NCI-H1930 (cell line): ENCODE measurements around the gene CALHM3.

Experiments
- DNase-seq, 2 experiments: peaks; one replicate each; lab custom pipeline; 2025; lab: John Stamatoyannopoulos, UW

The CALHM3 gene

GRCh38 chr10:103474077-103474476 is 5.0 kb downstream of the CALHM3 start:
- DNase-seq: no peak

GRCh38 chr10:103473261-103473671 is 5.8 kb downstream of the CALHM3 start:
- no peak for DNase-seq

DNA sequence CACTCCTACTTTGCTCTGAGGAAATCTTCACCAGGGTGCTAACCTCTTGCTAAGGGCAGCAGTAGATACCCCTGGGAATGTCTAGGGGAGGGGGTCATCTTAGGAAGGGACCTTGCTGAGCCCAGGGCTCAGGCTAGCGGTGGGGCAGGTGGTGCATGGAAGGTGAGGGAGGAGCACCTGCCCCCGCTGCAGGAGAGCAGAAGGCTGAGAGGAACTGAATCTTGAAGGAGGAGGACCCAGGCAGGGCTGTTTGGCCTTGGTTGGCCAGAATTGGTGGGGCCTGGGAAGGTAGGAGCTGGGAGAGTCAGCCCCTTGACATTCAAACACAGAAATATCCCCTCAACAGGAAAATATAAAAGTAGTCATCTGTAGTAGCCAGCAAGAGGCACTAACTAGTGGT is 7.0 kb downstream of the CALHM3 start:
- DNase-seq: no peak

- DNase-seq: no peak
Observed at GRCh38 chr10:103470761-103471653, 8.0 kb downstream of the CALHM3 start.

DNA sequence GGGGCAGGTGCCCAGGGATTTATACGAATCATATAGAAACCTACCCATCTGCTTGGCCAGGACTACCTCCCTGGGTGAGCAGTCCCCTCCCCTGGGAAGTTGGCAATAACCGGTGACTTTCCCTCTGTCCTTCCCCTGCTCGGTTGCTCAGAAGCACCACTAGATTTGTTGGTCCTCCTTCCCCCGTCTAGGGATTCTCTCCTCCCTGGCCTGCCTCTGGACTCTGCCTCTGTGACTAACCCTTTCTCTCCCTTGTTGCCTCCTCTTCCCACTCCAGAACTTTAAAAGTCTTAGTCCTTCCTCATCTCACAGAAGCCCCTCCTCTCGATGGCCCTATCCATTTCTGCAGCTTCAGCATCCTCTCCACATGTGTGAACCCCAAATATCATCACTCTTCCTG is 9.8 kb downstream of the CALHM3 start:
- DNase-seq: no peak

GRCh38 chr10:103467406-103467805 is 11.6 kb downstream of the CALHM3 start:
- DNase-seq: no peak

- DNase-seq: no peak
Observed at GRCh38 chr10:103466734-103467133, 12.3 kb downstream of the CALHM3 start.

- no peak for DNase-seq
Observed at GRCh38 chr10:103465411-103466179, 13.4 kb downstream of the CALHM3 start.

GRCh38 chr10:103463499-103463898 is 15.5 kb downstream of the CALHM3 start:
- DNase-seq: no peak

- DNase-seq: no peak
Observed at GRCh38 chr10:103459615-103460014, 19.4 kb downstream of the CALHM3 start.

DNA sequence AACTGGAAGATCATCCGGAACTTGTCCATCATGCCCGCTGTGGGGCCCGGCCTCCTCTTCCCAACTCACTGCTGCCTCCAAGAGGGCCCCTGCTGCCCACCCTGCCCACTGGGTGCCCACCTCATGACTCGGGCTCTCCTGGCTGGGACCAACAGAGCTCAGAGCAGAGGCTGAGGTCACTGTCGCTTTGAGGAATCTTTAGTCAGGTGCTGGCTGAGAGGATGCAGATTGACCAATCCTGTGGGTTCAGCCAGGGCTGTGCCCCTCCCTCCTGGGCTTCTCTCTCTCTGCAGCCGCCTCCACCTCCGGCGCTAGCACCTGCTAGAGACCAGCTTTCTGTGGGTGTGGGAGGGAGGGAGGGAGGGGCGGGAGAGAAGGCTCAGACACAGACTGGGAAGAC is 20.3 kb downstream of the CALHM3 start, which contains the start of gene CALHM1:
Gene CALHM1 (minus strand): TSS at position 181 of the 400 bp plus-strand sequence. CDS start 149 bp downstream, at position 32.
- no peak for DNase-seq

GRCh38 chr10:103457896-103458583 is 21.0 kb downstream of the CALHM3 start:
- no peak for DNase-seq

DNA sequence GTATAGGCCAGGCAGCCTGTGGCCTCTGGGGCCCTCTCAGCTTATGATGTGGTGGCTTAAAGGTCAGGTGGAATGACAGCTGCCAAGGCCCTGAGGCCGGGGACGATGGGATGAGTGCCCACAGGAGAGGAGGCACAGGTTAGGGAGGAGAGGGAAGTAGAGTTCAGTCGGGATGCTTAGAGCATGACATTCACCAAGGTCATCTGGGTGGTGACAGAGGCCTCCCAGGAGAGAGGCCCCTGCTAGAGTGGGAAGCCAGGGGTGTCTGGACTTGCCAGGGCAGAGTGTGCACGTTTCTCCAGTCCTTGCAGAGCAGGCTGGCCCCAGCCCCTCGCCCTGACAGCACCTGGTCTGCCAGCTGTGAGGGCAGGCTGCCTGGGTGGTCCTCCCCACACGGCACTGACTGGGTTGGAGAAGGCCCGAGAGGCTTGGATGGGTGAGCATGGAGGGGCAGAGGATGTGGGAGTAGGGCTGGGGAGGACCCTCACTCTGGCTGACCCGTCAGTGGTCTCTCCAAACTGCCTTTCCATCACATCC is 21.8 kb downstream of the CALHM3 start:
- no peak for DNase-seq

DNA sequence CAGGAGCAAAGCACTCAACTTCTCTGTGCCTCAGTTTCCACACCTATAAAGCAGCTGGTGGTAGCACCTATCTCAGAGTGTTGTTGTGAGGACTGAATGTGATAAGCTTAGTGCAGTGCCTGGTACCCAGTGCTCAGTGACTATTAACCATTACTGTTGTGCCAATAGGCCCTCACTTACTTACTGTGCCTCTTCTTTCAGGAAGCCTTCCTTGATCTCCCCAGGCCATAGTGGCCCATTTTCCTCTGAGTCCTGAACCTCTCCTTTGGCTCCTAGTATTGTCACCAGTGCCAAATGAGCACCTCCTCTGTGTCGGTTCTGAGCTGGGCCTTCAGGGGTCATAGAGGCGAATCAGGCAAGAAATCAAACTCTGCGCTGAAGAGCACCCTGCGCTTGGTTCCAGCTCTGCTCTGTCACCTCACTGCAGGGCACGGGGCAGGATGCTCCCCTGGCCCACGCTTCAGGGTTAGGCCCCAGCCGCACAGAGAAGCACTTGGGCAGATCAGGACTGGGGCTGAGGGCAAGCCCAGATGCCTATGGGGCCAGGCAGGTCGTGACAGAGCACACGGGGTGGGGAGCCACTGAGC is 22.9 kb downstream of the CALHM3 start:
- DNase-seq: no peak

- no peak for DNase-seq
Observed at GRCh38 chr10:103455235-103455634, 23.8 kb downstream of the CALHM3 start.

DNA sequence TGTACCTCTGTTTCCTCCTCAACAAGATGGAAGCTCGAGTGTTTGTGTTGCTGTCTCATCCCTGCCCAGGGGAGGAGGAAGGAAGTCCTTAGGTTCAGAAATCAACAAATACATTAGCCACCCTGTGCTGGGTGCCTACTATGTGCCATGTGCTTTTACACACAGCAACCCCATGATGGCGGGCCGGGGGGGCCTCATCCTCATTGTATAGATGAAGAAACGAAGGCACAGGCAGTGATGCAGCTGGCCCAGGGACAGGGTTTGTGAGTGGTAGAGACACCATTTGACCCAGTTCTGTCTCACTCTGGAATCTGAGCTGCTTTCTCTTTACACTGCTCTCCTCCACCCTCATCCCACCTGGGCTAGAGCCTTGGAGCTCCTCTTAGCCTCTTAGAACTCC is 25.0 kb downstream of the CALHM3 start:
- no peak for DNase-seq

DNA sequence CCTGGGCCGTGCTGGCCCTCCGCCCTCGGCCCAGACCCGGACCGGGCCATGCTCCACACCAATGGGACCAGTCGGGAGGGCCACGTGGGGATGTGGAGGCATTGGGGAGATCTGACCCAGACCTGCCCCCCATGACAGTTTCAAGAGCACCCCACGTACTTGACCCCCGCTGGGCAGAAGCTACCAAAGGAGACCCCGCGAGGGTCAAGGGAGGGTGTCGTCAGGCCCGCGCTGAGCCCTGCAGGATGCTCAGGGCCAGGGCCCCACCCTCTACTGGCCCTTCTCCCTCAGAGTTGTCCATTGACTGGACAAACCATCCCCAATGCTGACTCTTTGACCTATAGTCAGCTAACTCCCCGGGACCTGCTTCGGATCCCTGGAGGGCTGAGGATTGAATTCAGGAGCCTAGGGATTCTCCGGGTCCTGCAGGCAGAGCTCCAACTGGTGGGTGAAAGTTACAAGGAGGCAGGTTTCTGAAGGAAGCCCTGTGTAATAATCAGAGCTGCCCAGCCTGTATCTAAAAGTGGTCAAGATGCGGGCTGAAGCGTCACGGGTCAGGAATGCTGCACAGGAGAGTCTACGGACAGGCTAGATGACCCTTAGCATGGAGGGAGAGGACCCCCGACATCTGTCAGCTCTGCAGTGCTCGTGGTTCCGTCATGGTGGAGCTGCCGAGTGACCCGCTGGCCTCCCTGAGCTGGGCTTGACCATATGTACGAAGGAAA is 26.4 kb downstream of the CALHM3 start:
- DNase-seq: no peak

- no peak for DNase-seq
Observed at GRCh38 chr10:103451831-103452505, 27.1 kb downstream of the CALHM3 start, which contains the start of gene CALHM2. Gene CALHM2 (minus strand): TSS chr10:103452370. CDS start chr10:103449941, 2,429 bp downstream.

- no peak for DNase-seq
Observed at GRCh38 chr10:103451091-103451813, 27.8 kb downstream of the CALHM3 start.
